GM18507 (cell line): ENCODE data around the gene ABCG5.

Source experiments
- DNase-seq: peaks from one replicate; pipeline ENCODE4 v3.0.0; 2011; ENCODE audit warnings: low read depth; ENCODE audit not compliant: insufficient read length; ENCODE audit errors: extremely low spot score
- FAIRE-seq: peaks from 2 replicates; lab custom pipeline; 2011; peaks lifted over from hg19 to GRCh38; lab: Jason Lieb, UNC

ABCG5 gene

GRCh38 chr2:43818761-43819160 lies 19.9 kb downstream of the ABCG5 start:
- FAIRE-seq, result no peak
- no peak for DNase-seq

DNA sequence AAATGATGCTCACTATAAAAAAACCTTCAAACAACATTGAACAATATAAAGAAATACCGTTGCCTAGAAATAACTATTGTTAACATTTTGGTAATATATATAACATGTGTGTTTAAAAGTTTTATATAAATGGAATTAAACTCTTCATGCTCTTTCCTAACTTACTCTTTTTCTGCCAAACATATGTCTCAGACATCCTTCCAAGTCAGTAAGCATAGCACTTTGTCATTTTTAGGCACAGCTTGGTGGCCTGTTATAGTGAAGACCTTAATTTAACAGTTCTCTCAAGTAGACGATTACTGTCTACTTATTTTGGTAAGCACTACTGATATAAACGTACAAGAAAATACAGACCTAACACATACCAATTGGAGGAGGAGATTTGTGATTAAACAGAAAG lies 23.9 kb downstream of the ABCG5 start:
- DNase-seq (no peak), FAIRE-seq (no peak)

GRCh38 chr2:43812947-43813346 lies 25.7 kb downstream of the ABCG5 start:
- DNase-seq, result no peak
- FAIRE-seq, result no peak

DNA sequence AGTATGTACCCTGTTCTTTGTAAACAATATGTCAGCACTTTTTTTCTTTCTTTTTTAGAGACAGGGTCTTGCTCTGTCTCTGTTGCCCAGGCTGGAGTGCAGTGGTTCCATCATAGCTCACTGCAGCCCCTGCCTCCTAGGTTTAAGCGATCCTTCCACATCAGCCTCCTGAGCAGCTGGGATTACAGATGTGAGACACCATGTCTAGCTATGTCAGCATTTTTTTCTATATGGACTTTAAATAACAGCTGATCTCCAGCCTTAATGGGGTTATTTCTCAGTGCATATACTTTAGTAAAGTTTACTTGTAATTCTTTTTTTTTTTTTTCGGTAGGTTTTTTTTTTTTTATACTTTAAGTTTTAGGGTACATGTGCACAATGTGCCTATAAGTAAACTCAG lies 26.6 kb downstream of the ABCG5 start:
- FAIRE-seq (no peak), DNase-seq (no peak)

- no peak for FAIRE-seq
- DNase-seq, result no peak
Measured at GRCh38 chr2:43810888-43811287, 27.8 kb downstream of the ABCG5 start.

- no peak for DNase-seq
- FAIRE-seq, result no peak
Measured at GRCh38 chr2:43810452-43810851, 28.2 kb downstream of the ABCG5 start.

DNA sequence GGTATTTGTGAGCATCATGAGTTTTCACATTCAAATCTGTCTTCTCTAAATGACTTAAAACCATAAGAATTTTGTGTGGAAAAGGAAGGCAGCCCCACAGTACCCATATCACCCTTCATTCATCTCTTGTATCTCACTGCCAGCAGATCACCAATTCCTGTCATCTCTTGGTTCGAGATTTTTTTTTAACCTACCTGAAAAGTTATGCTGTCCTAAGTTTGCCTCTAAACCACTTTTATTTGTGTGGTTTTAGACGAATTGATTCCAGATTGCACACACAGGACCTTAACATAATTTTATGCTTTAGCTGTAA lies 32.0 kb downstream of the ABCG5 start:
- FAIRE-seq, result no peak
- no peak for DNase-seq

- FAIRE-seq, result no peak
- DNase-seq, result no peak
Measured at GRCh38 chr2:43803113-43803512, 35.5 kb downstream of the ABCG5 start.

GRCh38 chr2:43802135-43802534 lies 36.5 kb downstream of the ABCG5 start:
- FAIRE-seq, result no peak
- DNase-seq, result no peak

DNA sequence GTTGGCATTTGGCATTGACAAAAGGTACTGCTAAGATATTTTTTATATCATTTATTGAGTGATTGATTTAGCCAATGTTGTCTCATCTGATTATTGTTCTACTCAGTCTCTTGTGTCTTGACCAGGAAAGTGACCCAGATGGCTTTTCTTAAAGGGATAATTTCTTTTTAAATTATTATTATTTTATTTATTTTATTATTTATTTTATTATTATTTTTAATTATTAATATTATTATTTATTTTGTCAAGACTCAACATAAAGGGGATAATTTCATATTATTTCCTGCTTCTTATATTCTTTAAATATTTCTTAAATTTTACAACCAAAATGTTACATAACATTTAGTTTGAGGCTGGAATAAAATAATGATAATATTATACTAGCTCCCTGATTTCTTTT lies 37.7 kb downstream of the ABCG5 start:
- FAIRE-seq, result no peak
- no peak for DNase-seq

DNA sequence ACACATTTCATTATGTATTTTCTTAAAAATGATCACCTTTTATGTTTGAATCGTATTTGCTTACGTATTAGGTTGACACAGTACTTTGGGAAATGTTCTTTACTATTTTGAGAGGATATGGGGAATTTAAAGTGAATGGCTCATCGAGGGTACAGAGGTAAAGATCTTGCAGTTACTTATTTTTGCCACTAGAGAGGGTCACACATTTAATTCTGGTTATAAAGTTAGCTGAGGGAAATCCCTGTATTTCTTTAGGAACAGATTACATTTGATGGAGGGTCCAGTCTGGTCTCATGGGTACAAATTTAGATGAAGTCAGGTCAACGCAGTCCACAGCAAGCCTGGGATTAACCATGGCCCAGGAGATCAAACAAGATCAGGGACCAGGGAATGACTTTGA lies 40.3 kb downstream of the ABCG5 start:
- FAIRE-seq, result peak; percentile 55
- no peak for DNase-seq

- DNase-seq (no peak), FAIRE-seq (no peak)
Measured at GRCh38 chr2:43796206-43796605, 42.4 kb downstream of the ABCG5 start.

DNA sequence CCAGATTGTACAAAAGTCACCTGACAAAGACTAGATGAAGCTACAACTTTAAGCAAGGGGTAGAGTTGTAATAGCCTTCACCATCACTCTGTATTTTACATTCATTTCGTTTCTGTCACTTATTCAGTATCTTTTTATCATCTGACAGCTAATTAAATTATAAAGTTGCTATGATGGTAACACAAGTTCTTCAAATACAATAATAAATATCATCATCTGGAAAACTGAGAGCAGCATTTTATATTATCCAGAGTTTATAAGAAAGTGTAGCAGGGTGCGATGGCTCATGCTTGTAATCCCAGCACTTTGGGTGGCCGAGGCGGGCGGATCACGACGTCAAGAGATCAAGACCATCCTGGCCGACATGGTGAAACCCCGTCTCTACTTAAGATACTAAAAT lies 43.7 kb downstream of the ABCG5 start:
- DNase-seq (no peak), FAIRE-seq (no peak)

GRCh38 chr2:43792653-43793052 lies 46.0 kb downstream of the ABCG5 start:
- FAIRE-seq, result peak; percentile 79
- DNase-seq, result no peak

DNA sequence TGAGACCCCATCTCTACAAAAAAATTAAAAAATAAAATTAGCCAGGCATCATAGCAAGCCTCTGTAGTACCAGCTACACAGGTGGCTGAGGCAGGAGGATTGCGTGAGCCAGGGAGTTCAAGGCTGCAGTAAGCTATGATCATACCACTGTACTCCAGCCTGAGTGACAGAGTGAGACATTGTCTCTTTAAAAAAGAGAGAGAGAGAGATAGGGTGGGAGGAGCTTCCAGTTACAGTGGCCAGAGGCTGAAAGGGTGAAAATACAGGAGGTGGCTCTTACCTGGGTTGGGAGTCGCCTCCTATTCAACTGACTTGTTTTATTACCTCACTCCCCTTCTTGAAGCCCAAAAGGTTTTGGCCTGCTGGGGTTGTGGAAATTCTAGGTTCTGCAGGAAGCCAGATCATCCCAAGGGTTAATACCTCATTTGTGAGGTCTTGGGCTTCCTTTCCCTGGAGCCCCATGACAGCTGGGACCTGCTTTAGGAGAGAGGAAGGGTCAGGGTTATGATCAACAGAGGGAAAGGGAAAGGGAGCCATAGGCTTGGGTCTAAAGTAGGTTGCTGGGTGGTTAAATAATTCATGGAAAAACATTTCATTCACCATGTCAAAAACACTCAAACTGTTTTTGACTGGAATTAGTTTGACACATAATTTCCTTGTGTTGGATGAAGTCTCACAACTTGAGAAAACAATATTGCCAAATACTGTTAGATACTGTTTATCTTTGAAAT lies 47.4 kb downstream of the ABCG5 start:
- no peak for FAIRE-seq
- DNase-seq, result no peak

DNA sequence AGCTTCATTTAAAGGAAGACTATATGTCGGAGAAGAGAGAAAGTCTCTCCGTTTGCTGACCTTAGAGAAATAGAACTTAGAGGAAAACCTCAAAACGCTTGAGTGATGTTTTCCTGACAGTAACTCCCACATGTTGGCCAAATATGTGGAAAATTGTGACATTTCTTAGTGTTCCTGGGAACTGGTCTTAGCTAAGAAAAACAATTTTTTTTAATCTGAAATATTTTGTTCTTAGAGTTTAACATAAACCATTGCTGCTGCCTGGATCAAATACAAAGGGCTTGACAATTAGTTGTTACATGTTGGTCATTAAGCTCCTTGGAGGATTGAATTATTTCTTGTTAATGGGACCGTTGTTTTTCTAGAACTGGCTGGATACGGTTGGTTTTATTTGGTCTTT lies 48.5 kb downstream of the ABCG5 start:
- FAIRE-seq, result no peak

GRCh38 chr2:43788646-43789045 lies 50.0 kb downstream of the ABCG5 start:
- DNase-seq (no peak), FAIRE-seq (no peak)

More for the DNA sequence above, 48.5 kb downstream of the ABCG5 start:
- DNase-seq, result no peak

DNA sequence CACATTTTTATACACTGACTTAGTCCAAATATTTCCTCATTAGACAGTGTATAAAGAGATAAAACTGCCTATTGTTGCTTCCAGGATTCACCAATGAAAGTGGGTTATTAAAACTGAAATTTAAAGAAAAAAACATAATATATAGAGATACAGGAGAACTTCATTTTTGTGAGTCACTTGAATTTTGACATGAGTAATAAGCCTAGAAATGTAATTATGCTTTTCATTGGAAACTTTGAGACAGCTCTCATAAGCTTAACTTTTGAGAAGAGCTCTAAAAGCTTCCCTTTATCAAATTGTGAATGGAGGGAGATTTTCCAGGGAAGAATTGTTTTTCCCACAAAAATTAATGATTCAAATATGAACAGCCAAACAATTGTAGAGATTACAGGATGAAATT lies 50.7 kb downstream of the ABCG5 start:
- FAIRE-seq (no peak), DNase-seq (no peak)

- FAIRE-seq (no peak), DNase-seq (no peak)
Measured at GRCh38 chr2:43778233-43778632, 60.4 kb downstream of the ABCG5 start.

DNA sequence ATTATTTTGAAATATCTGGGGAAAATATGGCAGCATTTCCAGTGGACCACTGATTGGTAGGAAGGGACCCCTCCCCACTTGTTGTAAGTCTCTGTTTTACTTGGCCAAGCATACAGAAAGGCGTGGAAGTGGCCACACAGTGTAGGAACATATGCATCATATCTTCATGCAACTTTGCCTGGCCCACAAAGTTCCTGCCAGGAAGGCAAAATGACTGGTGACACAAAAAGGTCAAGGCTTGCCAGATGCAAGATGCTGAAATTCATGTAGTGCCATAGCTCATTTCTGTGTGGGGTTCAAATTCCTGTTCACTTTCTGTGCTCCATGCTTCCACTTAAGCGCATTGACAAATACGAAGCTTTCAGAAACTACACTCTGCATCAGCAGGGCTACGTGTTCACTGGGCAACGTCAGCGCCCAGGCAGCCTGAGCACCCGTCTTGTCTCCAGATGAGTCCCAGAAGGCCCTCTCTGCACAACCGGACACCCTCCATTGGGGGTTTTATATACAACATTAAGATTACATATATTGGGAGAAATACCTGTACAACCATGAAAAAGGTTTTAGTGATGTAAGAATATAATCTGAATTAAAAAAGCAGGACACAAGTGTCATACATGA lies 61.2 kb downstream of the ABCG5 start:
- FAIRE-seq (no peak), DNase-seq (no peak)

DNA sequence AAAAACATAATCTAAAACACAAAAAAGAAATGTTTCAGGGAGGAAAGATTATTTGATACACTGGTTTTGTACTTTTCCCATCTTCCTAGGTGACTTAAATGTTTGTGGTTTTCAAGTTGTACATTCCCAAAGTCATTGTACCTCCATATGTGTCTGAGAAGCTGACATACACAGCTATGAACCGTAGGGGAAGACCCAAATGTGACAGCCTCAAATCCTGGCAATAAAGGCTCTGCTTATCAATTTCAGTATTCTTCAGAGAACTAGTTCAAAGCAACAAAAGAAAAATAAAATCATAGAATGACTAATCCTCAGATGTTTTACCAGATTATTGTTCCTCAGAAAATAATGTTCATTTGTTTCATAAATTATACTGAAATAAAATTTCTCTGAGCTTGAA lies 62.3 kb downstream of the ABCG5 start:
- DNase-seq, result no peak
- no peak for FAIRE-seq

GRCh38 chr2:43774617-43775016 lies 64.0 kb downstream of the ABCG5 start:
- FAIRE-seq (no peak), DNase-seq (no peak)
